A673 (cell line): ENCODE data around the gene TTC7B.

Experiments used
- CTCF ChIP-seq: fragments of 300-800, 200-600 bp; sonication (generic); conservative IDR thresholded peaks from 2 replicates; pipeline ENCODE4 v1.5.1; 2017; ENCODE audit warnings: low read depth, mild to moderate bottlenecking, antibody characterized with exemption, low read length, moderate library complexity, mixed read lengths
- EZH2 ChIP-seq: fragments of 200-600 bp; sonication (generic); IDR thresholded peaks from 2 replicates; pipeline ENCODE4 v1.6.1; 2017; ENCODE audit warnings: borderline replicate concordance, low read depth, mild to moderate bottlenecking, mixed read lengths, antibody characterized with exemption, low read length; ENCODE audit not compliant: poor library complexity, severe bottlenecking

- no peak for TF ChIP-seq CTCF
- no peak for TF ChIP-seq EZH2
Observed at GRCh38 chr14:90830931-90831701, 14.9 kb upstream of the TTC7B start.
